Spleen (tissue), 11 donors: ENCODE results near the gene CHRNA3. TPM values are rescaled to one million over a fixed set of nuclear protein-coding genes. Genes with fewer than 3 reads are reported as not detected.

Experiments used
- DNase-seq: peaks from one replicate; pipeline ENCODE4 v3.0.0-alpha.2; 2020
- H3K27ac ChIP-seq, 8 donors: fragments of 200-600 bp; sonication (generic) in 7 of 8; 1 replicate in 4 of 8; 2 replicates in 4 of 8; pipeline versions ENCODE4 v1.5.0 to v1.8.0; 2016 to 2021; ENCODE audit warnings: inconsistent platforms in 4 of 8, mild to moderate bottlenecking in 4 of 8, moderate library complexity in 1 of 8
- H3K27me3 ChIP-seq, 7 donors: fragments of 200-600 bp; sonication (generic) in 6 of 7; replicated peaks in 1 of 7; 1 replicate in 4 of 7; 2 replicates in 3 of 7; pipeline versions ENCODE4 v1.5.0 to v1.8.0; 2016 to 2021; ENCODE audit warnings: inconsistent platforms in 3 of 7, mild to moderate bottlenecking in 1 of 7
- H3K36me3 ChIP-seq, 6 donors: fragments of 200-600 bp; sonication (generic) in 5 of 6; 1 replicate in 4 of 6; 2 replicates in 2 of 6; pipeline versions ENCODE4 v1.5.0 to v1.8.0; 2016 to 2021; ENCODE audit warnings: inconsistent platforms in 2 of 6
- H3K4me1 ChIP-seq, 6 donors: fragments of 200-600 bp; sonication (generic) in 5 of 6; 1 replicate in 3 of 6; 2 replicates in 3 of 6; pipeline versions ENCODE4 v1.5.0 to v1.8.0; 2016 to 2021; ENCODE audit warnings: inconsistent platforms in 3 of 6
- H3K4me3 ChIP-seq, 8 donors: fragments of 200-600 bp; sonication (generic) in 7 of 8; 1 replicate in 4 of 8; 2 replicates in 4 of 8; pipeline versions ENCODE4 v1.5.0 to v1.8.0; 2016 to 2021; ENCODE audit warnings: inconsistent platforms in 4 of 8, mild to moderate bottlenecking in 4 of 8, moderate library complexity in 2 of 8
- H3K9me3 ChIP-seq, 8 donors: fragments of 200-600 bp; sonication (generic) in 7 of 8; 1 replicate in 4 of 8; 2 replicates in 4 of 8; pipeline versions ENCODE4 v1.5.0 to v1.8.0; 2016 to 2021; ENCODE audit warnings: inconsistent platforms in 4 of 8
- CTCF ChIP-seq, 11 experiments: fragments of 200-600 bp in 7 of 11; fragments of 450-650 bp in 4 of 11; sonication (generic) in 4 of 11; IDR thresholded peaks in 8 of 11; conservative IDR thresholded peaks in 3 of 11; 1 replicate in 7 of 11; 2 replicates in 4 of 11; pipeline versions ENCODE4 v1.4.0 to v1.8.0; 2016 to 2021; ENCODE audit warnings: antibody characterized with exemption in 11 of 11, inconsistent platforms in 4 of 11, mild to moderate bottlenecking in 1 of 11
- POLR2A ChIP-seq, 3 donors: fragments of 450-650 bp; IDR thresholded peaks; one replicate each; pipeline ENCODE4 v1.5.1; 2017; ENCODE audit warnings: antibody characterized with exemption in 3 of 3, mild to moderate bottlenecking in 1 of 3
- POLR2AphosphoS5 ChIP-seq, 3 donors: sonication (generic); formaldehyde crosslinking; IDR thresholded peaks; one replicate each; pipeline ENCODE4 v1.5.1; 2017; ENCODE audit warnings: antibody characterized with exemption in 3 of 3
- WGBS, 5 donors: extraction: QIAGEN DNeasy Blood & Tissue Kit in 3 of 5; methylation state at CpG; one replicate each; pipeline versions ENCODE4 v1.1.5 to v1.1.7; 2013 to 2018; 5-methylcytosine and 5-hydroxymethylcytosine counted together
- intact Hi-C: fragments of 100-400 bp; cut with DNase I; formaldehyde crosslinking; loops from one replicate; pipeline ENCODE4 v1.15.0; 2023; ENCODE audit warnings: low total_unique reads
- polyA plus RNA-seq, 3 donors: library from polyadenylated mRNA; stranded (reverse); fragments of 200-250 nt; gene quantifications; one replicate each; pipeline ENCODE4 v1.2.1, GENCODE V29; 2013
- small RNA-seq, 4 donors: library from RNA; depleted of rRNA; stranded (forward); fragments of <200 nt; gene quantifications; one replicate each; pipeline ENCODE3, GENCODE V24; 2016
- total RNA-seq, 7 donors: library from RNA; depleted of rRNA in 3 of 7; stranded (reverse); fragments of >200 nt in 3 of 7; fragmentation: NEBNext Ultra II Directional in 4 of 7; extraction: Animal tissue kit (Norgen Biotek cat#: 25700) in 4 of 7; gene quantifications; one replicate each; pipeline versions ENCODE4 v1.1.0 to v1.2.1, GENCODE V29; 2016 to 2021
- donor health status: healthy with polysubstance abuse.
- donor health status: DM: no; HTN: no; CAD: no; lungs with moderate emphysema.
- donor health status: DM: no; HTN: no; CAD: no.
- donor health status: Bipolar disorder and iron deficiency.
- donor health status: healthy.
- donor health status: DM: no; HTN: no; CAD: no.
- donor health status: DM: yes; HTN: yes; CAD: no.

CHRNA3 gene
- total and polyA plus RNA-seq, 10 donors, result 0.23 to 1.6 (median 0.49) TPM; not detected in 2

DNA sequence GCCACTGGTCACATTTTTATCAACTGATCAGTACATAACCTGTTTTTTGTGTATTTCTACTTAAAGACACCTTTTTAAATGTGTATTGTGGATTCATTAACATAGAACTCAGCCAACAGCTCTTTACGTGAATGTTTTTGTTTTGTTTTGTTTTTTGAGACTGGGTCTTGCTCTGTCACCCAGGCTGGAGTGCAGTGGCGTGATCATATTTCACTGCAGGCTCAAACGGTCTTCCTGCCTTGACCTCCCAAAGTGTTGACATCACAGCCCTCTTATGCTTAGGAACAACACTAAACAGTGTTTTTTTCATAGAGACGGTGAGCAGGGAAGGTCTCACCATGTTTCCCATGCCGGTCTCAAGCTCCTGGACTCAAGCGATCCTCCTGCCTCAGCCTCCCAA is 70.6 kb downstream of the CHRNA3 start:
- no peak for TF ChIP-seq POLR2AphosphoS5 (IDR thresholded peaks at IDR 0.05)
- no peak for TF ChIP-seq CTCF (IDR thresholded peaks at IDR 0.05 in 8 of 11, conservative IDR thresholded peaks at IDR 0.05 in 3 of 11)
- no peak for TF ChIP-seq POLR2A (IDR thresholded peaks at IDR 0.05)
- 84 to 90% (median 86%) methylated on average over 6 of the region's 6 CpGs for WGBS, 5 donors
- H3K27ac ChIP-seq, result no peak overlapping the region
- H3K4me3 ChIP-seq, result no peak overlapping the region
- DNase-seq, result no peak
- H3K36me3 ChIP-seq, result peaks cover under 1 to 65% (median 61%) of the 10 kb centered on the region in 6 donors
- peaks cover 0 to 9% (median 0%) of the 10 kb centered on the region in 6 donors for H3K4me1 ChIP-seq
- H3K9me3 ChIP-seq, result no peaks in the 10 kb centered on the region
- no peaks in the 10 kb centered on the region for H3K27me3 ChIP-seq
- intact Hi-C loops, result no loop called here

Small RNAs within 50 kb of the gene (small RNA-seq; reads per million reads assigned to genes)
- 0 reads per million in 4 donors for gene AC067863.2

Other genes with a start within 250 kb of the CHRNA3 start
- 10 to 100 TPM; 49.9 to 92.6 (median 71.9) TPM for gene IREB2, start 182.8 kb downstream of the CHRNA3 start, total RNA-seq
- 10 to 100 TPM in 1 of 3 donors, 1 to 10 TPM in 2; 8.6 to 15.0 (median 9.6) TPM for gene IREB2, start 182.8 kb downstream of the CHRNA3 start, polyA plus RNA-seq
- 1 to 10 TPM; 1.5 to 4.7 (median 2.5) TPM for gene HYKK, start 113.4 kb downstream of the CHRNA3 start, total RNA-seq
- 1 to 10 TPM; 1.1 to 1.5 (median 1.2) TPM for gene HYKK, start 113.4 kb downstream of the CHRNA3 start, polyA plus RNA-seq
- 100 to 1,000 TPM in 6 of 7 donors, 10 to 100 TPM in 1; 99.0 to 128 (median 110) TPM for gene PSMA4, start 80.6 kb downstream of the CHRNA3 start, total RNA-seq
- 100 to 1,000 TPM; 176 to 243 (median 207) TPM for gene PSMA4, start 80.6 kb downstream of the CHRNA3 start, polyA plus RNA-seq
- gene CHRNA5, start 55.5 kb downstream of the CHRNA3 start, total RNA-seq, result 1 to 10 TPM in 2 of 7 donors, under 1 TPM in 5; 0.39 to 2.2 (median 0.64) TPM
- under 1 TPM; 0.11 to 0.24 (median 0.19) TPM for gene CHRNA5, start 55.5 kb downstream of the CHRNA3 start, polyA plus RNA-seq
- 1 to 10 TPM in 1 of 7 donors, under 1 TPM in 6; 0.17 to 1.1 (median 0.28) TPM for gene CHRNB4, start 20.2 kb upstream of the CHRNA3 start, total RNA-seq
- under 1 TPM; 0.07 to 0.22 (median 0.12) TPM for gene CHRNB4, start 20.2 kb upstream of the CHRNA3 start, polyA plus RNA-seq
- 10 to 100 TPM in 1 of 7 donors, 1 to 10 TPM in 6; 3.4 to 15.0 (median 8.3) TPM for gene ADAMTS7, start 190.5 kb upstream of the CHRNA3 start, total RNA-seq
- 1 to 10 TPM in 2 of 3 donors, under 1 TPM in 1; 0.47 to 8.4 (median 2.2) TPM for gene ADAMTS7, start 190.5 kb upstream of the CHRNA3 start, polyA plus RNA-seq